Measurements from ENCODE around the gene WSCD1. TPM values are rescaled to one million over a fixed set of nuclear protein-coding genes. Genes with fewer than 3 reads are reported as not detected.

WSCD1 gene
- total and polyA plus RNA-seq, 2 donors (not counting 3 experiments of a cell fraction or from before 2014, with no cell fraction given): 21.5 to 49.4 TPM

DNA sequence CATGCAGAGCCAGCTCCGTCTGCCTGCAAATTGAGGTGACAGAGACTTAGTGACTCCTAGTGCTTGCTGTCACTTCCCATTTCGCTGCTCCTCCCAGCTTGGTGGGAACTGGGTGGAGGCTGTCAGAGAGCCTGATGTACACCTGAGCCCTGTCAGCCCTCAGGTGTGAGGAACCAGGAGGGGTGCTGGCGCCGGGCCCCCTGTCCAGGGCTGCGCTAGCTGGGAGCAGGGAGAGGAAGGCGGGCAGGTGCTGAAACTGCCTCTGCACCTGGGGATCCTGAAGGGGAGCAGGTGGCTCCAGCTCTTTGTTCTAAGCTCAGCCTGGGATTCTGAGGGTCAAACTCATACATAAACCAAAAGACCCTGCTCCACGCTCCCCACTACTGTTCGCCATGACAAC is 10.8 kb upstream of the WSCD1 start:
- CTCF ChIA-PET: interaction anchor here (1.5 kb wide), 1 partner anchor 10 kb away, joined by 5 read pairs; no protein-coding TSS in a partner anchor

More for the DNA sequence above, 10.8 kb upstream of the WSCD1 start:
- Histone ChIP-seq H3K79me2 (ENCODE audit: control insufficient read depth, insufficient read depth, low read length) (no peaks in the 10 kb centered on the region), H3K27ac (ENCODE audit: insufficient read depth, low read depth, low read length) (no peak overlapping the region), H3K27me3 (ENCODE audit: control insufficient read depth in 2 of 2, insufficient read depth in 2 of 2, low read length in 2 of 2) (no peaks in the 10 kb centered on the region), H4K20me1 (replicated peaks; ENCODE audit: control insufficient read depth, extremely low read depth, insufficient read depth, low read length) (no peaks in the 10 kb centered on the region), H3K9me3 (replicated peaks; ENCODE audit: control insufficient read depth, insufficient read depth, low read length) (no peaks in the 10 kb centered on the region), H3K9me1 (replicated peaks; ENCODE audit: control insufficient read depth, extremely low read depth, insufficient read depth, low read length) (no peaks in the 10 kb centered on the region), H3K4me3 (replicated peaks in 1 of 3; ENCODE audit: insufficient read depth in 1 of 3, low read depth in 1 of 3, low read length in 3 of 3) (no peak overlapping the region), H3K36me3 (ENCODE audit: control insufficient read depth in 2 of 2, extremely low read depth in 1 of 2, insufficient read depth in 2 of 2, low read length in 2 of 2) (no peaks in the 10 kb centered on the region), H2AFZ (ENCODE audit: low read depth, low read length) (no peak overlapping the region), H3K9ac (replicated peaks; ENCODE audit: extremely low read depth, insufficient read depth, low read length) (no peak overlapping the region), H3K4me1 (ENCODE audit: control insufficient read depth, extremely low read depth, insufficient read depth, low read length) (peaks cover 4% of the 10 kb centered on the region), H3K4me2 (ENCODE audit: insufficient read depth, low read length) (no peak overlapping the region)
- intact Hi-C loops (cut with micrococcal nuclease): no loop called here
- dilution Hi-C loops (cut with MboI; ENCODE audit: extremely low pct_ligation_motif_present, low sequenced_read_pairs): no loop called here
- TF ChIP-seq POLR2AphosphoS5 (IDR thresholded peaks at IDR 0.05; ENCODE audit: insufficient read depth, low read depth, low read length): no peak
- TF ChIP-seq, protein P1, sequence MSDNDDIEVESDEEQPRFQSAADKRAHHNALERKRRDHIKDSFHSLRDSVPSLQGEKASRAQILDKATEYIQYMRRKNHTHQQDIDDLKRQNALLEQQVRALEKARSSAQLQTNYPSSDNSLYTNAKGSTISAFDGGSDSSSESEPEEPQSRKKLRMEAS (IDR thresholded peaks at IDR 0.05; ENCODE audit: insufficient read depth, insufficient read length): no peak
- TF ChIP-seq, protein P2, sequence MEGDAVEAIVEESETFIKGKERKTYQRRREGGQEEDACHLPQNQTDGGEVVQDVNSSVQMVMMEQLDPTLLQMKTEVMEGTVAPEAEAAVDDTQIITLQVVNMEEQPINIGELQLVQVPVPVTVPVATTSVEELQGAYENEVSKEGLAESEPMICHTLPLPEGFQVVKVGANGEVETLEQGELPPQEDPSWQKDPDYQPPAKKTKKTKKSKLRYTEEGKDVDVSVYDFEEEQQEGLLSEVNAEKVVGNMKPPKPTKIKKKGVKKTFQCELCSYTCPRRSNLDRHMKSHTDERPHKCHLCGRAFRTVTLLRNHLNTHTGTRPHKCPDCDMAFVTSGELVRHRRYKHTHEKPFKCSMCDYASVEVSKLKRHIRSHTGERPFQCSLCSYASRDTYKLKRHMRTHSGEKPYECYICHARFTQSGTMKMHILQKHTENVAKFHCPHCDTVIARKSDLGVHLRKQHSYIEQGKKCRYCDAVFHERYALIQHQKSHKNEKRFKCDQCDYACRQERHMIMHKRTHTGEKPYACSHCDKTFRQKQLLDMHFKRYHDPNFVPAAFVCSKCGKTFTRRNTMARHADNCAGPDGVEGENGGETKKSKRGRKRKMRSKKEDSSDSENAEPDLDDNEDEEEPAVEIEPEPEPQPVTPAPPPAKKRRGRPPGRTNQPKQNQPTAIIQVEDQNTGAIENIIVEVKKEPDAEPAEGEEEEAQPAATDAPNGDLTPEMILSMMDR (IDR thresholded peaks at IDR 0.05; ENCODE audit: extremely low read depth in 1 of 2, insufficient read depth in 1 of 2, low read depth in 1 of 2, low read length in 2 of 2): no peak
- no peak for TF ChIP-seq JUN (IDR thresholded peaks at IDR 0.05; ENCODE audit: borderline replicate concordance, insufficient read depth, insufficient read length, low read depth)
- TF ChIP-seq POLR2A (IDR thresholded peaks at IDR 0.05; ENCODE audit: low read depth, low read length): no peak
- no peak for TF ChIP-seq EZH2 (IDR thresholded peaks at IDR 0.05; ENCODE audit: borderline replicate concordance, low read depth, low read length, severe bottlenecking)
- no peak for TF ChIP-seq GATA2 (IDR thresholded peaks at IDR 0.05; ENCODE audit: insufficient read depth, insufficient read length, low read depth, low read length)
- no peak for DNase-seq (ENCODE audit: low read depth, low spot score)
- POLR2A ChIA-PET: no interaction called here
- no TSS peak for BruUV-seq (replicated peaks)
- no peak for FAIRE-seq

Data from endothelial cell of umbilical vein (primary cell).